Measurements from ENCODE around the gene IGDCC3.

IGDCC3 gene

GRCh38 chr15:65327651-65328393 is 50.0 kb downstream of the IGDCC3 start:
- DNase-seq (ENCODE audit: low spot score): no peak

- no peak for DNase-seq (ENCODE audit: low spot score)
Observed at GRCh38 chr15:65326818-65327217, 51.0 kb downstream of the IGDCC3 start.

GRCh38 chr15:65326117-65326526 is 51.7 kb downstream of the IGDCC3 start:
- DNase-seq (ENCODE audit: low spot score): no peak

- peak; percentile 30 for DNase-seq (ENCODE audit: low spot score)
Observed at GRCh38 chr15:65323071-65323511, 54.7 kb downstream of the IGDCC3 start.

GRCh38 chr15:65318870-65319356 is 58.9 kb downstream of the IGDCC3 start:
- DNase-seq (ENCODE audit: low spot score): peak; percentile 92

GRCh38 chr15:65312400-65312916 is 65.3 kb downstream of the IGDCC3 start:
- no peak for DNase-seq (ENCODE audit: low spot score)

- DNase-seq (ENCODE audit: low spot score): no peak
Observed at GRCh38 chr15:65311760-65312159, 66.0 kb downstream of the IGDCC3 start.

GRCh38 chr15:65310431-65311137 is 67.2 kb downstream of the IGDCC3 start:
- DNase-seq (ENCODE audit: low spot score): no peak

GRCh38 chr15:65309882-65310418 is 67.9 kb downstream of the IGDCC3 start:
- no peak for DNase-seq (ENCODE audit: low spot score)

- no peak for DNase-seq (ENCODE audit: low spot score)
Observed at GRCh38 chr15:65307978-65308377, 69.8 kb downstream of the IGDCC3 start.

GRCh38 chr15:65306551-65306950 is 71.3 kb downstream of the IGDCC3 start:
- no peak for DNase-seq (ENCODE audit: low spot score)

GRCh38 chr15:65305776-65306175 is 72.0 kb downstream of the IGDCC3 start:
- DNase-seq (ENCODE audit: low spot score): no peak

- peak; percentile 43 for DNase-seq (ENCODE audit: low spot score)
Observed at GRCh38 chr15:65305150-65305758, 72.5 kb downstream of the IGDCC3 start.

- peak; percentile 91 for DNase-seq (ENCODE audit: low spot score)
Observed at GRCh38 chr15:65304381-65305149, 73.2 kb downstream of the IGDCC3 start, which contains the start of gene RNU5B-1. Gene RNU5B-1 (plus strand): TSS chr15:65304677.

GRCh38 chr15:65303687-65304380 is 74.0 kb downstream of the IGDCC3 start:
- peak; percentile 52 for DNase-seq (ENCODE audit: low spot score)

- DNase-seq (ENCODE audit: low spot score): no peak
Observed at GRCh38 chr15:65302061-65302460, 75.7 kb downstream of the IGDCC3 start.

- no peak for DNase-seq (ENCODE audit: low spot score)
Observed at GRCh38 chr15:65300924-65301441, 76.8 kb downstream of the IGDCC3 start.

- DNase-seq (ENCODE audit: low spot score): no peak
Observed at GRCh38 chr15:65298731-65299130, 79.1 kb downstream of the IGDCC3 start.

GRCh38 chr15:65292938-65293518 is 84.8 kb downstream of the IGDCC3 start:
- DNase-seq (ENCODE audit: low spot score): no peak

- DNase-seq (ENCODE audit: low spot score): no peak
Observed at GRCh38 chr15:65290228-65290627, 87.6 kb downstream of the IGDCC3 start.

All from AG08395 (cell line).